HepG2 (cell line): ENCODE data around the gene NOX4. TPM values are rescaled to one million over a fixed set of nuclear protein-coding genes. Genes with fewer than 3 reads are reported as not detected.

Experiments used
- ETS1 ChIP-seq: sonication (generic); formaldehyde crosslinking; IDR thresholded peaks from 2 replicates; pipeline ENCODE4 v1.4.0; 2020; ENCODE audit warnings: missing genetic modification reagents
- ISL2 ChIP-seq: sonication (generic); formaldehyde crosslinking; IDR thresholded peaks from 2 replicates; pipeline ENCODE4 v1.5.0; 2020; ENCODE audit warnings: missing genetic modification reagents
- MNT ChIP-seq: fragments of 450-650 bp; IDR thresholded peaks from 2 replicates; pipeline ENCODE4 v1.6.1; 2016
- MYNN ChIP-seq: sonication (generic); formaldehyde crosslinking; IDR thresholded peaks from 2 replicates; pipeline ENCODE4 v1.4.0; 2020; ENCODE audit warnings: mild to moderate bottlenecking, low read depth, missing genetic modification reagents
- RAD51 ChIP-seq: fragments of 450-650 bp; IDR thresholded peaks from 2 replicates; pipeline ENCODE4 v1.6.1; 2016; ENCODE audit warnings: borderline replicate concordance
- ZNF142 ChIP-seq: sonication (generic); formaldehyde crosslinking; IDR thresholded peaks from 2 replicates; pipeline ENCODE4 v1.4.0; 2020; ENCODE audit warnings: missing genetic modification reagents
- ZNF326 ChIP-seq: sonication (generic); formaldehyde crosslinking; IDR thresholded peaks from 2 replicates; pipeline ENCODE4 v1.4.0; 2020; ENCODE audit warnings: missing genetic modification reagents, borderline replicate concordance
- ZNF639 ChIP-seq: conservative IDR thresholded peaks from 2 replicates; pipeline ENCODE4 v1.6.1; 2018; ENCODE audit warnings: missing genetic modification reagents
- polyA plus RNA-seq, 8 experiments: library from polyadenylated mRNA; depleted of rRNA in 3 of 8; stranded (reverse) in 7 of 8; unstranded in 1 of 8; fragments of >200 nt; fragmentation: Illumina TruSeq in 4 of 8; extraction: Trizol in 4 of 8; gene quantifications; 2 replicates each; pipeline versions ENCODE4 v1.2.1 to v1.2.3, GENCODE V29; 2011 to 2016; ENCODE audit warnings: low read depth in 4 of 8, missing spikeins in 1 of 8, mixed read lengths in 1 of 8; ENCODE audit not compliant: insufficient read depth in 1 of 8
- total RNA-seq, 5 experiments: library from RNA; depleted of rRNA; stranded (reverse); fragments of >200 nt; fragmentation: Illumina TruSeq; extraction: Trizol; gene quantifications; 2 replicates each; pipeline ENCODE4 v1.2.3, GENCODE V29; 2016; ENCODE audit warnings: low read depth in 1 of 5

The NOX4 gene
- total and polyA plus RNA-seq, 2 of the 13 experiments (the other 11 are each of a cell fraction or from before 2014, with no cell fraction given), result not detected

GRCh38 chr11:89437317-89437716, 53.9 kb downstream of the NOX4 start (continued):
- TF ChIP-seq ZNF639 (no peak), MNT (no peak), MYNN (no peak), ETS1 (CRISPR knock-in tag) (no peak), ZNF142 (no peak), ISL2 (CRISPR knock-in tag) (no peak), RAD51 (no peak), ZNF326 (CRISPR knock-in tag) (no peak)
